K562 (cell line): Measurements from ENCODE around the gene CABYR. TPM values are rescaled to one million over a fixed set of nuclear protein-coding genes. Genes with fewer than 3 reads are reported as not detected.
A peak's percentile ranks its signal among the peaks of the same experiment; 100 is the strongest.

ENCODE experiments used
- ATAC-seq: fragments of 200-7000 bp; cut with Tn5 transposase; 3 replicates; pipeline ENCODE4 v1.9.1; 2020; ENCODE audit warnings: moderate library complexity
- BruUV-seq: library from RNA; stranded (reverse); fragments of 400-500 nt; replicated peaks from 2 replicates; lab custom pipeline; 2021; lab: Mats Ljungman, UMichigan
- CTCF ChIA-PET: fragments of 300-600 bp; formaldehyde crosslinking; extraction: SDS; loops from one replicate; lab custom pipeline; 2021; ENCODE audit warnings: low intra/inter-chr PET ratio; lab: Yijun Ruan, JAX
- POLR2A ChIA-PET: fragments of 300-600, 350-650 bp; sonication (Branson Sonifier 250); formaldehyde crosslinking; extraction: SDS; loops from one replicate; lab custom pipeline; 2021; ENCODE audit warnings: antibody characterized with exemption, inconsistent platforms; lab: Yijun Ruan, JAX
- DNase-seq, 4 experiments: peaks; one replicate each; pipeline versions ENCODE4 v3.0.0 to v3.0.0-alpha.2; 2011 to 2018; ENCODE audit warnings: low spot score in 3 of 4, mixed read lengths in 3 of 4; ENCODE audit errors: extremely low read depth in 1 of 4
- FAIRE-seq: peaks from 2 replicates; lab custom pipeline; 2011; peaks lifted over from hg19 to GRCh38; lab: Jason Lieb, UNC
- H2AFZ ChIP-seq: 2 replicates; pipeline ENCODE4 v1.6.0; 2011; ENCODE audit warnings: low read depth, low read length, control low read depth, inconsistent platforms
- H3K27ac ChIP-seq: fragments of 200-600 bp; 3 replicates; pipeline ENCODE4 v1.8.0; 2011; ENCODE audit warnings: low read depth, mild to moderate bottlenecking, control low read depth, inconsistent platforms, low read length, moderate library complexity, mixed read lengths; ENCODE audit errors: extremely low read depth
- H3K27me3 ChIP-seq, 2 experiments: fragments of 300-600 bp in 1 of 2; 2 replicates in 1 of 2; 3 replicates in 1 of 2; pipeline versions ENCODE4 v1.6.0 to v1.8.0; 2011; ENCODE audit warnings: inconsistent platforms in 2 of 2, low read length in 2 of 2, mild to moderate bottlenecking in 1 of 2, mixed read lengths in 1 of 2, moderate library complexity in 1 of 2; ENCODE audit not compliant: control insufficient read depth in 2 of 2, insufficient read depth in 2 of 2
- H3K36me3 ChIP-seq: fragments of 300-600 bp; 3 replicates; pipeline ENCODE4 v1.8.0; 2011; ENCODE audit warnings: mild to moderate bottlenecking, low read length, inconsistent platforms; ENCODE audit not compliant: control insufficient read depth, insufficient read depth
- H3K4me1 ChIP-seq, 2 experiments: fragments of 200-600 bp in 1 of 2; replicated peaks in 1 of 2; 2 replicates in 1 of 2; 3 replicates in 1 of 2; pipeline versions ENCODE4 v1.5.1 to v1.8.0; 2011; ENCODE audit warnings: inconsistent platforms in 2 of 2, low read length in 2 of 2, mild to moderate bottlenecking in 1 of 2, mixed read lengths in 1 of 2, moderate library complexity in 1 of 2; ENCODE audit not compliant: control insufficient read depth in 2 of 2, insufficient read depth in 2 of 2
- H3K4me2 ChIP-seq: 2 replicates; pipeline ENCODE4 v1.6.1; 2011; ENCODE audit warnings: low read length, control low read depth, inconsistent platforms, mixed read lengths; ENCODE audit not compliant: insufficient read depth
- H3K4me3 ChIP-seq: fragments of 200-600 bp; sonication (generic), shearing (Covaris generic); 2 replicates; pipeline ENCODE4 v1.5.1; 2016; ENCODE audit warnings: control low read depth, inconsistent platforms
- H3K79me2 ChIP-seq: fragments of 200-600 bp; 3 replicates; pipeline ENCODE4 v1.8.0; 2011; ENCODE audit warnings: low read length, inconsistent platforms; ENCODE audit not compliant: control insufficient read depth, insufficient read depth
- H3K9ac ChIP-seq, 2 experiments: 2 replicates each; pipeline versions ENCODE4 v1.6.0 to v1.6.1; 2011; ENCODE audit warnings: low read depth in 2 of 2, low read length in 2 of 2, control low read depth in 1 of 2, inconsistent platforms in 1 of 2, mild to moderate bottlenecking in 1 of 2, mixed read lengths in 1 of 2; ENCODE audit not compliant: insufficient read depth in 1 of 2
- H3K9me1 ChIP-seq: one replicate; pipeline ENCODE4 v1.6.0; 2011; ENCODE audit warnings: inconsistent platforms, mild to moderate bottlenecking, low read length, moderate library complexity; ENCODE audit not compliant: control insufficient read depth, insufficient read depth
- H3K9me3 ChIP-seq: replicated peaks from 2 replicates; pipeline ENCODE4 v1.5.1; 2011; ENCODE audit warnings: low read depth, low read length, inconsistent platforms; ENCODE audit not compliant: control insufficient read depth, insufficient read depth
- H4K20me1 ChIP-seq: replicated peaks from 2 replicates; pipeline ENCODE4 v1.6.1; 2011; ENCODE audit warnings: low read length, inconsistent platforms, mixed read lengths; ENCODE audit not compliant: control insufficient read depth, insufficient read depth
- HCFC1 ChIP-seq: IDR thresholded peaks from 2 replicates; pipeline ENCODE4 v1.6.1; 2012; ENCODE audit warnings: low read depth, low read length, improper control_type of control experiment
- RAD21 ChIP-seq, 2 experiments: fragments of 250-450 bp in 1 of 2; fragments of 450-650 bp in 1 of 2; sonication (Bioruptor Pico) in 1 of 2; formaldehyde crosslinking in 1 of 2; IDR thresholded peaks in 1 of 2; conservative IDR thresholded peaks in 1 of 2; 2 replicates each; pipeline versions ENCODE4 v1.4.0 to v1.8.0; 2020 to 2022; ENCODE audit warnings: mild to moderate bottlenecking in 2 of 2, moderate library complexity in 1 of 2
- RCOR1 ChIP-seq, 2 experiments: IDR thresholded peaks; 2 replicates each; pipeline ENCODE4 v1.6.1; 2012; ENCODE audit warnings: low read depth in 2 of 2, low read length in 2 of 2, borderline replicate concordance in 1 of 2, improper control_type of control experiment in 1 of 2
- YY1 ChIP-seq, 3 experiments: IDR thresholded peaks; 2 replicates each; pipeline ENCODE4 v1.6.1; 2011; ENCODE audit warnings: low read length in 2 of 3, mild to moderate bottlenecking in 2 of 3, moderate library complexity in 2 of 3, borderline replicate concordance in 1 of 3, control low read depth in 1 of 3, low read depth in 1 of 3; ENCODE audit not compliant: insufficient read depth in 3 of 3, insufficient replicate concordance in 2 of 3, control insufficient read depth in 1 of 3, insufficient read length in 1 of 3; ENCODE audit errors: extremely low read depth in 1 of 3
- WGBS: fragments of 100-300 bp; shearing (Covaris generic); methylation state at CpG from one replicate; pipeline ENCODE4 v1.1.6; 2016; ENCODE audit warnings: low coverage, mixed read lengths; ENCODE audit not compliant: insufficient coverage; ENCODE audit errors: missing lambda C conversion rate; 5-methylcytosine and 5-hydroxymethylcytosine counted together
- in situ Hi-C: fragments of 300-500 bp; cut with MboI; formaldehyde crosslinking; loops from 4 replicates; pipeline ENCODE4 v1.15.0; 2018; ENCODE audit warnings: inconsistent platforms, mixed read lengths
- intact Hi-C: fragments of 100-400 bp; cut with micrococcal nuclease; formaldehyde crosslinking; loops from 2 replicates; pipeline ENCODE4 v1.14.2; 2022
- polyA plus RNA-seq, 8 experiments: library from polyadenylated mRNA; depleted of rRNA in 4 of 8; stranded (reverse) in 5 of 8; unstranded in 3 of 8; fragments of >200 nt; fragmentation: Nextera tagmentation in 2 of 8; fragmentation: Illumina TruSeq in 1 of 8; extraction: Ambion mirVana in 2 of 8; extraction: Trizol in 1 of 8; gene quantifications; 2 replicates each; pipeline versions ENCODE4 v1.2.1 to v1.2.3, GENCODE V29; 2011 to 2014; ENCODE audit warnings: inconsistent platforms in 1 of 8, missing spikeins in 1 of 8
- total RNA-seq, 7 experiments: library from RNA; depleted of rRNA in 6 of 7; stranded (reverse); fragments of >200 nt in 6 of 7; fragmentation: Illumina TruSeq in 2 of 7; extraction: Trizol in 2 of 7; gene quantifications; 2 replicates each; pipeline versions ENCODE4 v1.2.1 to v1.2.3, GENCODE V29; 2011 to 2021; ENCODE audit warnings: low replicate concordance in 1 of 7
- TF ChIP-seq, protein P1 (sequence below), 3 experiments: IDR thresholded peaks in 2 of 3; conservative IDR thresholded peaks in 1 of 3; 2 replicates each; pipeline ENCODE4 v1.5.1; 2011 to 2012; ENCODE audit warnings: low read length in 3 of 3, mild to moderate bottlenecking in 3 of 3, control low read depth in 2 of 3, improper control_type of control experiment in 1 of 3, inconsistent platforms in 1 of 3, low read depth in 1 of 3, mixed read lengths in 1 of 3, moderate library complexity in 1 of 3; ENCODE audit not compliant: insufficient read depth in 2 of 3
- TF ChIP-seq, protein P2 (sequence below): fragments of 250-450 bp; sonication (Bioruptor Pico); IDR thresholded peaks from 2 replicates; pipeline ENCODE4 v1.4.0; 2020; ENCODE audit warnings: mild to moderate bottlenecking

The CABYR gene
- total and polyA plus RNA-seq, 9 of the 15 experiments (the other 6 are each of a cell fraction or from before 2014, with no cell fraction given), result not detected

DNA sequence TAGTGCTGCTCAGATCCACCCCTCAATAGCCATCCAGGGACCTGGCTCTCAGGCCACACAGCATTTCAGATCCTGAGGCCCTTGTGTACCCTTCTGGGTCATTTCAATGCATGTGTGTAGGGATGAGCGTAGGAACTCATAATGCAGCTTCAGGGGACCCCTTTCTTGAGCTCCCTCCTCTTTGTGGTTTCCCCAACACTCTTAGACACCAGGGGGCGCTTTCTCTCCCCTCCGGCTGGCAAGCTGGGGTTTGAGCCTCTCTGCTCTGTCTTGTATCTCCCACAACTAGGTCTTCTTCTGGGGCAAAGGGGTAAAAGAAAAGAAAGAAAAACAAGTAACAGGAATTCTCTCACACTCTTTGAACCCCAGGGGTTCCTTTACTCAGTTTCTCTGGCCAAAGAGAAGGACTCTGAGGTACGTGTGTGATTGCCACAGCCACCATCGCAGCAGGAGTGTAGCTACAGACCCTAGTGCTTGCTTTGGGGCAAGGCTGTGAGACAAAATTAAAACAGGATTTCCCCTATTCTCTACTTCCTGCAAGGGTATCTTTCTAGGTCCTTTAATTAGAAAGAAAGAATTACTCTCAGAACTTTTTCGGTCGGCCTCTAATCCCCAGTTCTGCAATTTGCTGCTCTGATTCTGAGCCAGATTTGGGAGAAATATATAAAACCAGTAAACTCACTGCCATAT, 38.0 kb downstream of the CABYR start:
- H3K4me2 ChIP-seq, result no peak overlapping the region
- no TSS peak for BruUV-seq
- H4K20me1 ChIP-seq, result no peaks in the 10 kb centered on the region
- no peak overlapping the region for H3K27ac ChIP-seq
- in situ Hi-C loops (loop anchor here (10.0 kb wide), 1 partner anchor 308 kb away; no protein-coding TSS in a partner anchor), intact Hi-C loops (loop anchor here (1.0 kb wide), 1 partner anchor 312 kb away; no protein-coding TSS in a partner anchor)
- ATAC-seq (peak; percentile 93), DNase-seq (peak; percentile 42 to 64 (median 54)), FAIRE-seq (peak; percentile 26)
- no peak overlapping the region for H3K9ac ChIP-seq
- peaks cover 3 to 13% of the 10 kb centered on the region in 2 experiments; a peak in 3 of 5 replicates for H3K27me3 ChIP-seq
- no peaks in the 10 kb centered on the region for H3K36me3 ChIP-seq
- no peak overlapping the region for H3K4me3 ChIP-seq
- H2AFZ ChIP-seq, result peak overlapping the region; percentile 41; the same call in 1 of the 2 replicates
- under 1% methylated on average over 7 of the region's 7 CpGs for WGBS
- H3K9me3 ChIP-seq, result no peaks in the 10 kb centered on the region
- no peaks in the 10 kb centered on the region for H3K79me2 ChIP-seq
- no peaks in the 10 kb centered on the region for H3K9me1 ChIP-seq
- POLR2A ChIA-PET, result interaction anchor here (0.7 to 1.6 kb wide), 4 partner anchors 12 to 1297 kb away, joined by 3 to 5 read pairs (median 3); no protein-coding TSS in a partner anchor
- H3K4me1 ChIP-seq, result no peaks in the 10 kb centered on the region
- CTCF ChIA-PET, result interaction anchor here (0.7 to 0.8 kb wide), 2 partner anchors 258 to 311 kb away, joined by 3 to 4 read pairs; no protein-coding TSS in a partner anchor
- TF ChIP-seq, protein P1, sequence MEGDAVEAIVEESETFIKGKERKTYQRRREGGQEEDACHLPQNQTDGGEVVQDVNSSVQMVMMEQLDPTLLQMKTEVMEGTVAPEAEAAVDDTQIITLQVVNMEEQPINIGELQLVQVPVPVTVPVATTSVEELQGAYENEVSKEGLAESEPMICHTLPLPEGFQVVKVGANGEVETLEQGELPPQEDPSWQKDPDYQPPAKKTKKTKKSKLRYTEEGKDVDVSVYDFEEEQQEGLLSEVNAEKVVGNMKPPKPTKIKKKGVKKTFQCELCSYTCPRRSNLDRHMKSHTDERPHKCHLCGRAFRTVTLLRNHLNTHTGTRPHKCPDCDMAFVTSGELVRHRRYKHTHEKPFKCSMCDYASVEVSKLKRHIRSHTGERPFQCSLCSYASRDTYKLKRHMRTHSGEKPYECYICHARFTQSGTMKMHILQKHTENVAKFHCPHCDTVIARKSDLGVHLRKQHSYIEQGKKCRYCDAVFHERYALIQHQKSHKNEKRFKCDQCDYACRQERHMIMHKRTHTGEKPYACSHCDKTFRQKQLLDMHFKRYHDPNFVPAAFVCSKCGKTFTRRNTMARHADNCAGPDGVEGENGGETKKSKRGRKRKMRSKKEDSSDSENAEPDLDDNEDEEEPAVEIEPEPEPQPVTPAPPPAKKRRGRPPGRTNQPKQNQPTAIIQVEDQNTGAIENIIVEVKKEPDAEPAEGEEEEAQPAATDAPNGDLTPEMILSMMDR (IDR thresholded peaks at IDR 0.05 in 2 of 3, conservative IDR thresholded peaks at IDR 0.05 in 1 of 3; ENCODE audit: insufficient read depth in 2 of 3, low read depth in 1 of 3, low read length in 3 of 3), result peak; percentile 65 to 81 (median 69)
- TF ChIP-seq, protein P2, sequence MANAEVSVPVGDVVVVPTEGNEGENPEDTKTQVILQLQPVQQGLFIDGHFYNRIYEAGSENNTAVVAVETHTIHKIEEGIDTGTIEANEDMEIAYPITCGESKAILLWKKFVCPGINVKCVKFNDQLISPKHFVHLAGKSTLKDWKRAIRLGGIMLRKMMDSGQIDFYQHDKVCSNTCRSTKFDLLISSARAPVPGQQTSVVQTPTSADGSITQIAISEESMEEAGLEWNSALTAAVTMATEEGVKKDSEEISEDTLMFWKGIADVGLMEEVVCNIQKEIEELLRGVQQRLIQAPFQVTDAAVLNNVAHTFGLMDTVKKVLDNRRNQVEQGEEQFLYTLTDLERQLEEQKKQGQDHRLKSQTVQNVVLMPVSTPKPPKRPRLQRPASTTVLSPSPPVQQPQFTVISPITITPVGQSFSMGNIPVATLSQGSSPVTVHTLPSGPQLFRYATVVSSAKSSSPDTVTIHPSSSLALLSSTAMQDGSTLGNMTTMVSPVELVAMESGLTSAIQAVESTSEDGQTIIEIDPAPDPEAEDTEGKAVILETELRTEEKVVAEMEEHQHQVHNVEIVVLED (CRISPR knock-in tag), result no peak
- peak in 1 of 3 experiments; percentile 19 for TF ChIP-seq YY1 (IDR thresholded peaks at IDR 0.05; ENCODE audit: borderline replicate concordance in 1 of 3, control insufficient read depth in 1 of 3, extremely low read depth in 1 of 3, insufficient read depth in 3 of 3, insufficient read length in 1 of 3, insufficient replicate concordance in 2 of 3, low read depth in 1 of 3, low read length in 2 of 3)
- peak in 1 of 2 experiments; percentile 46; a peak in 2 of 4 replicates for TF ChIP-seq RAD21 (CRISPR knock-in tag; conservative IDR thresholded peaks at IDR 0.05 in 1 of 2, IDR thresholded peaks at IDR 0.05 in 1 of 2)
- no peak for TF ChIP-seq HCFC1
- no peak for TF ChIP-seq RCOR1 (IDR thresholded peaks at IDR 0.05; ENCODE audit: borderline replicate concordance in 1 of 2, low read depth in 2 of 2, low read length in 2 of 2)
